ENCODE results near the gene HOMER3.

DNA sequence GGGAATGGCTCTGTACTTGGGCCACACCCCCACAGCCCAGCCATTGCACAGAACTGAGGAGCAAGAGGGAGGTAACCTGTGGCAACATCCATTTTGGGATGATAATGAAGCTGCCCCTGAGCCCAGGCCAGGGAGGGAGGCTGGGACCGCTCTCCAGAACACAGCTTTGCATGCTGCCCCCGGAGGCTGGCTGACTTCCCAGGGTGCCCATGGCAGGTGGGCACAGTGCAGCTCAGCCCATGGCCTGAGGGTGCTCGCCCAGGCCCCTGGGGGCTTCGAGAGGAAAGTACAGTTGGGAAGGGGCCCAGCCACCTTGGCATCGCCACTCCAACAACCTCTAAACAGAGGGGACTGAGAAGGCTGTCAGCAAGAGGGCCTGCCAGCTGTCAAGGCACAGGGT is 27.6 kb downstream of the HOMER3 start:
- TF ChIP-seq GATA2 (IDR thresholded peaks at IDR 0.05; ENCODE audit: low read depth, low read length) (no peak), GATA3 (IDR thresholded peaks at IDR 0.05; ENCODE audit: low read depth, low read length) (no peak)
